Stomach smooth muscle (tissue), 2 donors: ENCODE results near the gene ACOT11.

Source experiments
- H3K27ac ChIP-seq: one replicate; pipeline ENCODE4 v1.7.0; 2013; ENCODE audit warnings: mild to moderate bottlenecking, low read length, inconsistent platforms
- H3K27me3 ChIP-seq, 2 donors: one replicate each; pipeline ENCODE4 v1.7.0; 2013; ENCODE audit warnings: low read length in 2 of 2; ENCODE audit not compliant: insufficient read depth in 2 of 2, control insufficient read depth in 1 of 2
- H3K36me3 ChIP-seq, 2 donors: one replicate each; pipeline ENCODE4 v1.7.0; 2013; ENCODE audit warnings: low read length in 2 of 2; ENCODE audit not compliant: control insufficient read depth in 2 of 2, insufficient read depth in 2 of 2
- H3K4me1 ChIP-seq: one replicate; pipeline ENCODE4 v1.7.0; 2013; ENCODE audit warnings: low read length; ENCODE audit not compliant: control insufficient read depth, insufficient read depth
- H3K4me3 ChIP-seq, 2 donors: one replicate each; pipeline ENCODE4 v1.7.0; 2013; ENCODE audit warnings: low read length in 2 of 2
- H3K9ac ChIP-seq, 2 donors: one replicate each; pipeline ENCODE4 v1.7.0; 2013; ENCODE audit warnings: low read length in 2 of 2, mild to moderate bottlenecking in 1 of 2
- H3K9me3 ChIP-seq, 2 donors: one replicate each; pipeline ENCODE4 v1.7.0; 2013; ENCODE audit warnings: low read length in 2 of 2; ENCODE audit not compliant: control insufficient read depth in 2 of 2
- donor health status: healthy.
- donor health status: Pancreatic carcinoma.

The ACOT11 gene

DNA sequence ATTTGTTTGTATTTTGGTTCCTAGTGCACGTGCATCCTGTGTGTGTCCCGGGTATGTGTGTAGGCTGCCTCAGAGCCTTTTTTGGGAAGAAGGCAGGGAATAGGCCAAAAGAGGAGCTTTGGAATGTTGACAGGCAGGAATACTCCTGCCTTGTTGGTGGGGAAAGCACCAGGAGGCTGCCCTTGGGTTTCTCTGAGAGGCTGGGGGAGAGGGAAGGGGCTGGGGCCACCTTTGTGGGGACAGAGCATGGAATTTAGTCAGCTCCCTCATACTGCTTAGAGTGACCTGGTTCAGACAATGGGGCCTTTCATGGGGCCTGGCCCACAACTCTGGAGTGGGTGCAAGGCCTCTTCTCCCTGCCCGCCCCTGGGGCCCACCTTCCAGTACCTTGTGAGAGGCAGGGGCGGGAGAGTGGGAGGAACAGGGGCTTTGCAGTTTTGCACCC is 31.3 kb downstream of the ACOT11 start:
- Histone ChIP-seq H3K9me3 (peaks cover 0 to 3% of the 10 kb centered on the region in 2 donors), H3K36me3 (no peaks in the 10 kb centered on the region), H3K27ac (peak overlapping the region; percentile 98), H3K4me3 (no peak overlapping the region), H3K27me3 (no peaks in the 10 kb centered on the region), H3K4me1 (peaks cover 57% of the 10 kb centered on the region), H3K9ac (peak overlapping the region; percentile 27 to 29)

DNA sequence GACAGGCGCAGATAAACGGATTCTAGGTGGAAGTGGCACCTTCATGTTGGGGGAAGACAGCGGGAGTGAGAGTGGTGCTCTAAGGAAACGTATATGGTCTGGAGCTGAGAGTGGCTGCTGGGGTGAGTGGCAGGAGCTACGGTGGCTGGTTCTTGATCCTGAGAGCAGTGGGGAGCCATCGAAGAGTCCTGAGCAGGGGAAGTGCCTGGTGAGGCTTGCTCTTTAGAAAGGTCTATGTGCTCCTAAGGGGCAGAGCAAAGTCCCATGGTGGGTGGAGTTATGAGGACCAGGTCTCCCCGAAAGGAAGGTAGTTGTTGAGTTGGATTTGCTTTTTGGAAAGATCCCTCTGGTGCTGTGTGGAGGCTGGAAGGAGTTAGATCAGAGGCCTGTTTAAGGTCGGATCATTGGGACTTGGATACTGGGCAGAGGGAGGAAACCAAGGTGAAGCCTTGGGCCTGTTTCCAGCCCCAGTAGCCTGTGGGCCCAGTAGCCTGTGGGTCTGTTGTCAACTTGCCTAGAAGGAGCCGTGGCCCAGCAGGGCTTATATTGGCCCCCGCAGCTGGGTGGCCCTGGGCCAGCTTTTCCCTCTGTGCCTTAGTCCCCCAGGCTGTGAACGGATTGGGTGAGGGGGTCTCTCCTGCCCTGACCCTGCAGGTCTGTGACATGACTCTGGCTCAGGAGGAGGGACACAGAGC is 33.0 kb downstream of the ACOT11 start:
- Histone ChIP-seq H3K4me3 (peak overlapping the region in 1 of 2 donors; percentile 29), H3K36me3 (peaks cover 2 to 10% of the 10 kb centered on the region in 2 donors), H3K4me1 (peaks cover 57% of the 10 kb centered on the region), H3K27ac (peak overlapping the region; percentile 98), H3K9me3 (peaks cover 0 to 3% of the 10 kb centered on the region in 2 donors), H3K9ac (peak overlapping the region; percentile 47 to 76), H3K27me3 (no peaks in the 10 kb centered on the region)

DNA sequence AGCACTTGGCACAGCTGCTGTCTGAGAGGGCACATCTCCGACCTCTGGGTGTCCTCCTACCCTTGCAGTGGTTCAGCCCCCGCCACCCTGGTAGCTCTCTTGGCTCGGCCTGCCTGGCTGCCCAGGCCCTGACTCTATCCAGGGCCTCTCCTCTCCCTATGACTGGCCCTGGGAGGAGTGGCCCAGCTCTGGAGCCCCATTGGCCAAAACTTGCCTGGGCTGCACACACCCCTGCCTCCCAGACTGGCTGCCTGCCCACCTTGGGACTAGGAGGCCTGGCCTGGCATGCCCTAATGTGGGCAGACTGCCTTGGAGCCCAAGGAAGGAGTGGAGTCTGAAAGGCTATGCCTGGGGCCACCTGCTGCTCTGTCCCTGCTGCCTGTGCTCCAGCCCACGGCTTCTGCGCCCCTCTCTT is 33.6 kb downstream of the ACOT11 start:
- H3K27me3 ChIP-seq, result no peaks in the 10 kb centered on the region
- H3K36me3 ChIP-seq, result peaks cover 2 to 10% of the 10 kb centered on the region in 2 donors
- H3K27ac ChIP-seq, result peak overlapping the region; percentile 98
- peaks cover 57% of the 10 kb centered on the region for H3K4me1 ChIP-seq
- H3K9ac ChIP-seq, result peak overlapping the region; percentile 47 to 78
- H3K9me3 ChIP-seq, result peaks cover 0 to 3% of the 10 kb centered on the region in 2 donors
- H3K4me3 ChIP-seq, result peak overlapping the region in 1 of 2 donors; percentile 29

DNA sequence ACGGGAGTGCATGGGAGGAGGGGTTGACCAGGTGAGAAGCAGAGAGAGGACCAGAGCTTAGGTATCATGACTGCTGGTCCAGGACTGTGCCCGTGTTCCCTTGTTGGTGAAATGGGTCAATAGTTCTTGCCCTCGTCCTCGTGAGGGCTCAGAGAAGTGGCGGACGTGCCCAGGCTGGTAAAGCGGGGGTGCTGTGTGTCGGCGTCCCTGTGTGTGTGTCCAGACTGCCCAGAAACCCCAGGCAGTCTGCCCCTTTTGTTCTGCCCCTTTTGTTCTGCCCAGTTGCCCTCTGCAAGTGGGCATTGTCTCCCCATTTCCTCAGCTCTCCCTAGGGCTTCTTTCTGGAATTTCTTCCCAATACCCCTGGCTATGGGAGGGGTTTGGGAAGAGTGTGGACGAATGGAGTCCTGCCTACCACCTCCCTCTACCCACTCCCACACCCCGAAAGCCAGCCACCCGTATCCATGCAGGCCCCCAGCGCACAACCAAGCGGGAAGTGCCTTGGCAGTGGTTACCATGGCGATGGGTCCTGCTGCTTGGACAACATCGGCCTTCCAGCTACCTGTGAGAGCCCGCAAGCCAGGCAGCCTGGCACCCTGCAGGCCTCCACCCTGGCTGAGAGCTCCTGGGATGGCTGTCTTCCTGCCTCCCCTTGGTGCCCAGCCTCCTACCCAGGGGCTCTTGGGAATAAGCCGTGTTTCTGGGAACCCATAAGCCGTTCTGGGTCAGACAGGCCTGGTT is 34.7 kb downstream of the ACOT11 start:
- H3K9ac ChIP-seq, result no peak overlapping the region
- H3K4me1 ChIP-seq, result peaks cover 55% of the 10 kb centered on the region
- peak overlapping the region; percentile 98 for H3K27ac ChIP-seq
- H3K9me3 ChIP-seq, result no peaks in the 10 kb centered on the region
- no peaks in the 10 kb centered on the region for H3K27me3 ChIP-seq
- no peak overlapping the region for H3K4me3 ChIP-seq
- H3K36me3 ChIP-seq, result peaks cover 4 to 15% of the 10 kb centered on the region in 2 donors

DNA sequence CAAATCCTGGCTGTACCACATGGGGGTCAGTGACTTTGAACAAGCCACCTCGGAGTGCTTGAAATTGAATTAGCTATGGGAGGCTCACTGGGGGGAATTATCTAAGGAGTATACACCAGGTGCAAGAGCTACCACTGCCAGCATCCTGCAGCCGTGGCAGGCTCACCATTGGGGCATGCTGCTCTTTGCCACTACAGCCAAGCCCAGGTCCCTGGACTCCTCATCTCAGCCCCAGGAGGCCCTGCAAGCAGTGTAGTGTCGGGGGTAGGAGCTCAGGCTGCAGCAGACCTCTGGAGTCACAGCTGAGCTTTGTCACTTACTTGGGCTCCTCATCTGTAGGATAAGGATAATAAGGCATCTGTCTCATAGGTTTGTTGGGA is 35.3 kb downstream of the ACOT11 start:
- H3K4me1 ChIP-seq, result peaks cover 49% of the 10 kb centered on the region

DNA sequence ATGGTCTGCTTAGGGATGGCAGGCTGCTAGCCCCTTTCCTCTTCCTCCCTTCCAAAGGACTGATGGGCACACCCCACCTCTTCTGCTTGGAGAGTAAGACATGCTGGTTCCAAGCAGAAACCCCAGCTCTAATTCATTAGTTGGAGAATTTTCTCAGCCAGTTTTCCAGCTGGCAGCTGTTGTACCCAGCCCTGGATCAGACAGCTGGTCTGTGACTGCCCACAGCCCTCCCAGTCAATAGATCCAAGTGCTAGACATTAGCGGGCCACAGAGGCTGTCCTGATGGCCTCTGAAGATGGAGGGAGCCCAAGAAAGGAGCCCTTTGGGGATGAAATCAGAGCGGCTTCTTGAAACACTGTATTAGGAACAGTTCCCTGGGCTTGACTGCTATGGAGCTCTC is 35.8 kb downstream of the ACOT11 start:
- Histone ChIP-seq H3K4me1 (peaks cover 47% of the 10 kb centered on the region), H3K9ac (no peak overlapping the region), H3K9me3 (no peaks in the 10 kb centered on the region), H3K27ac (peak overlapping the region; percentile 18), H3K27me3 (no peaks in the 10 kb centered on the region), H3K4me3 (no peak overlapping the region), H3K36me3 (peaks cover 10 to 15% of the 10 kb centered on the region in 2 donors)

More for the DNA sequence above, 35.3 kb downstream of the ACOT11 start:
- Histone ChIP-seq H3K27me3 (no peaks in the 10 kb centered on the region), H3K9me3 (no peaks in the 10 kb centered on the region), H3K36me3 (peaks cover 5 to 15% of the 10 kb centered on the region in 2 donors), H3K27ac (peak overlapping the region; percentile 98), H3K9ac (peak overlapping the region in 1 of 2 donors; percentile 2), H3K4me3 (no peak overlapping the region)

DNA sequence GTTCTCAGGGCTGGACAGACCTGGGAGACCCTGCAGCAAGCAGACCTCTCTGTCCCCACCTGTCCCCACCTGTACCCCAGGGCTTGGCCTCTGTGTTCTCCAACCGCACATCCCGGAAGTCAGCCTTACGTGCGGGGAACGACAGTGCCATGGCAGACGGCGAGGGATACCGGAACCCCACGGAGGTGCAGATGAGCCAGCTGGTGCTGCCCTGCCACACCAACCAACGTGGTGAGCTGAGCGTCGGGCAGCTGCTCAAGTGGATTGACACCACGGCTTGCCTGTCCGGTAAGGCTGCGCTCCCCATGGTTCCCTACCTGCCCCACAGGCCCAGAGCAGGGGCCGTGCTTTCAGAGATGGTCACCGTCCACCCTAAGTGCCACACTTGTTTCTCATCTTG is 36.5 kb downstream of the ACOT11 start:
- H3K36me3 ChIP-seq, result peaks cover 10 to 15% of the 10 kb centered on the region in 2 donors
- H3K9ac ChIP-seq, result no peak overlapping the region
- H3K4me3 ChIP-seq, result no peak overlapping the region
- no peaks in the 10 kb centered on the region for H3K9me3 ChIP-seq
- peaks cover 40% of the 10 kb centered on the region for H3K4me1 ChIP-seq
- H3K27ac ChIP-seq, result peak overlapping the region; percentile 18
- H3K27me3 ChIP-seq, result no peaks in the 10 kb centered on the region

DNA sequence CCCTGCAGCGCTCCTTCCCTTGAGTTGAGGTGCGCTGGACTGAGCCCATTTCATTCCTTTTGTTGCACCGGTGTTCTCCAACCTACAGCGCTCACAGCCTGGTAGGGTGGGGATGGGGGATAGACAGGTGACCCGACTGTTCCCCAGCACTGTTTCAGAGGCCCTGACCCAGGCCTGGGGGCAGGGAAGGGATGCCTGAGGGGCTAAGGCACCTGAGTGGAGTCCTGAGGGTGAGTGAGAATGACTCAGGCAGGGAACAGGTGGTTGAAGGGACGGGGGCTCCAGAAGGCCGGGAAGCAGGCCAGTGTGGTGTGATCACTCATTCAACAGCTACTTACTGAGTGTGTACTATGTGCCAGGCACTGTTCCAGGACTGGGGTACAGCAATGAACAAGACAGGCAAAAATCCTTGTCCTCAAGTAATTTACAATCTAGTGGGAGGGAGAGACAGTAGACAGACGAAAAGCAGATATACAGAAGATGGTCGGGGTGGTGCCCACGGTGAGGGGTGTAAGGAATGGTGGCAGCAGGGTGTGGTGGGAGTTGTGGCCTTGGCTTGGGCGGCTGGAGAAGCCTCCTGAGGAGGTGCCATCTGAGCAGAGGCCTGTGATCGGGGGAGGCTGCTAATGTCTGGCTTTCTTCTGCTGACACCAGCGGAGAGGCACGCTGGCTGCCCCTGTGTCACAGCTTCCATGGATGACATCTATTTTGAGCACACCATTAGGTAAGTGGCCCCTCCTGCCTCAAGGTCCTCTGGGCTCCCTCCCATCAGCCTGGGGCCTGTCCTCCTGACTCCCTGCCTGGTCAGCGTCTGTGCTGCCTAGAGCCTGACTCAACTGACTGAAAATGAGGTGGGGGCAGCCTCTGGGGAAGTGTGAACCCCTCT is 37.4 kb downstream of the ACOT11 start:
- H3K9me3 ChIP-seq, result no peaks in the 10 kb centered on the region
- H3K4me1 ChIP-seq, result peaks cover 34% of the 10 kb centered on the region
- H3K27me3 ChIP-seq, result no peaks in the 10 kb centered on the region
- H3K27ac ChIP-seq, result no peak overlapping the region
- peaks cover 10 to 18% of the 10 kb centered on the region in 2 donors for H3K36me3 ChIP-seq
- no peak overlapping the region for H3K4me3 ChIP-seq
- H3K9ac ChIP-seq, result no peak overlapping the region

DNA sequence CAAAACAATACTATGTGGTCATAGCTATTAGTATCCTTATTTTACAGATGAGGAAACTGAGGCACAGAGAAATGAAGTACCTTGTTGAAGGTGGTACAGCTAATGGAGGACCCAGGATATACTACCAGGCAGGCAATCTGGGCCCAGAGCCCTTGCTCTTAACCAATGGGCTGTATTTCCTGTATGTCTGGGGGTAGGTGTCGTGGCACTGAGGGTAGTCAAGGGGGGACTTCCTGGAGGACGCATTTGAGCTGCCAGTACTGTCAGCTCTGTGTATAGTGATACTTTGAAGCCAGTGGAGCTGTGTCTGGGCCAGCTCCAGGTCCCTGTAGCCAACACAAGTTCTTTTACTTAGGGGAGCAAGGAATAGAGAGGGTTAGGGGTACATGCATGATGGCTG is 40.3 kb downstream of the ACOT11 start:
- H3K27me3 ChIP-seq, result no peaks in the 10 kb centered on the region
- peaks cover 6% of the 10 kb centered on the region for H3K4me1 ChIP-seq
- H3K9me3 ChIP-seq, result no peaks in the 10 kb centered on the region
- peaks cover 15 to 25% of the 10 kb centered on the region in 2 donors for H3K36me3 ChIP-seq
- no peak overlapping the region for H3K9ac ChIP-seq
- no peak overlapping the region for H3K4me3 ChIP-seq
- H3K27ac ChIP-seq, result no peak overlapping the region

DNA sequence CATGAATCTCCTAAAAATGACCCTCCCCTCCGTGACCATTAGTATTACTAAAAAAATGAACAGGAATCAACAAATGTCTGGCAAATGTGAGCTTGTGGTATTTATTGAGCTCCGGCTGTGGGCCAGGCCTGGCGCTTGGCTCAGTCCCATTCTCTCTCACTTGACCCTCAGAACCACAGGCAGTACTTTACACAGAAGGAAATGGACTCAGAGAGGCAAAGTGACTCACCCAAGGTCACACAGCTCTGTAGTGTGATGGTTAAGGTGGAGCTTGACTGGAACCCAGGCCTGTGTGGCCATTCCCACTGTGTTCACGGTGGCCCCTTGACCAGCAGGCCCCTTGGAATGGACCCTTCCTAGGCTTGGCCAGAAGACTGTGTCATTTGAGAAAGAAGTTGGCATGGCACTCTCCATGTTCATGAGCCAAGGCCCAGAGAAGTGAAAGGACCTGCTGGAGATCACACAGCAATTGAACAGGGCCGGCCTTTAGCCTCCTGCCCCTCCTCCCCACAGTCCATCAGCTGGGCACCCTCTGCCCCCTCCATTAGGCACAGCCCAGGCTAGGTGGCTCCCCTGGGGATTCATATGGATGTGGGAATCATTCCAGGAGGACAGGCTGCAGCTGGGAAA is 43.2 kb downstream of the ACOT11 start:
- no peak overlapping the region for H3K9ac ChIP-seq
- H3K27me3 ChIP-seq, result no peaks in the 10 kb centered on the region
- peaks cover 2% of the 10 kb centered on the region for H3K4me1 ChIP-seq
- no peaks in the 10 kb centered on the region for H3K9me3 ChIP-seq
- peaks cover 30 to 31% of the 10 kb centered on the region in 2 donors for H3K36me3 ChIP-seq
- H3K4me3 ChIP-seq, result no peak overlapping the region
- no peak overlapping the region for H3K27ac ChIP-seq
